Hepatocyte (in vitro differentiated cells): ENCODE data around the gene PCDHB12. TPM values are rescaled to one million over a fixed set of nuclear protein-coding genes. Genes with fewer than 3 reads are reported as not detected.
"Not testable (repeated sequence)": the region's sequence is repeated elsewhere in the genome, so short reads cannot be mapped to it uniquely, and the experiment has no call there.

ENCODE experiments used
- DNase-seq: peaks from one replicate; pipeline ENCODE4 v3.0.0-alpha.2; 2016; ENCODE audit warnings: low spot score
- H2AFZ ChIP-seq: fragments of 200-600 bp; sonication (generic); 2 replicates; pipeline ENCODE4 v1.6.0; 2016; ENCODE audit warnings: antibody characterized with exemption, mild to moderate bottlenecking
- H3K27ac ChIP-seq: fragments of 200-600 bp; sonication (generic); 2 replicates; pipeline ENCODE4 v1.5.1; 2016; ENCODE audit warnings: mild to moderate bottlenecking
- H3K27me3 ChIP-seq: fragments of 200-600 bp; sonication (generic); 2 replicates; pipeline ENCODE4 v1.6.1; 2016
- H3K36me3 ChIP-seq: fragments of 200-600 bp; sonication (generic); replicated peaks from 2 replicates; pipeline ENCODE4 v1.5.1; 2016; ENCODE audit warnings: low read depth; ENCODE audit not compliant: insufficient read depth
- H3K4me1 ChIP-seq: fragments of 200-600 bp; sonication (generic); 2 replicates; pipeline ENCODE4 v1.5.1; 2016; ENCODE audit warnings: mild to moderate bottlenecking, moderate library complexity; ENCODE audit not compliant: insufficient read depth
- H3K4me2 ChIP-seq: fragments of 200-600 bp; sonication (generic); 2 replicates; pipeline ENCODE4 v1.6.0; 2016
- H3K4me3 ChIP-seq: fragments of 200-600 bp; sonication (generic); 2 replicates; pipeline ENCODE4 v1.5.1; 2016; ENCODE audit warnings: mild to moderate bottlenecking
- H3K79me2 ChIP-seq: fragments of 200-600 bp; sonication (generic); 2 replicates; pipeline ENCODE4 v1.6.0; 2017; ENCODE audit warnings: mild to moderate bottlenecking
- H3K9me2 ChIP-seq: fragments of 200-600 bp; sonication (generic); replicated peaks from 2 replicates; pipeline ENCODE4 v1.6.0; 2017; ENCODE audit warnings: mild to moderate bottlenecking; ENCODE audit not compliant: insufficient read depth
- H3K9me3 ChIP-seq: fragments of 200-600 bp; sonication (generic); 2 replicates; pipeline ENCODE4 v1.5.1; 2016; ENCODE audit warnings: low read depth, mild to moderate bottlenecking
- H4K20me1 ChIP-seq: fragments of 200-600 bp; sonication (generic); 2 replicates; pipeline ENCODE4 v1.6.0; 2016; ENCODE audit warnings: mild to moderate bottlenecking; ENCODE audit not compliant: insufficient read depth, poor library complexity, severe bottlenecking
- CTCF ChIP-seq: fragments of 200-600 bp; sonication (generic); IDR thresholded peaks from 2 replicates; pipeline ENCODE4 v1.5.1; 2016; ENCODE audit warnings: antibody characterized with exemption, mild to moderate bottlenecking; ENCODE audit not compliant: poor library complexity
- EZH2 ChIP-seq: fragments of 200-600 bp; sonication (generic); IDR thresholded peaks from 2 replicates; pipeline ENCODE4 v1.6.1; 2016; ENCODE audit warnings: antibody characterized with exemption, mild to moderate bottlenecking, borderline replicate concordance
- EZH2phosphoT487 ChIP-seq: fragments of 200-600 bp; sonication (generic); IDR thresholded peaks from one replicate; pipeline ENCODE4 v1.6.1; 2018; ENCODE audit warnings: antibody characterized with exemption, mild to moderate bottlenecking, low read depth, moderate library complexity; ENCODE audit not compliant: unreplicated experiment, severe bottlenecking
- WGBS: methylation state at CpG from one replicate; pipeline ENCODE4 v1.1.6; 2016; ENCODE audit warnings: low lambda C conversion rate; ENCODE audit errors: missing lambda C conversion rate; 5-methylcytosine and 5-hydroxymethylcytosine counted together
- polyA plus RNA-seq: library from polyadenylated mRNA; unstranded; fragments of >200 nt; fragmentation: Nextera tagmentation; extraction: Ambion mirVana; gene quantifications from 2 replicates; pipeline ENCODE4 v1.2.1, GENCODE V29; 2016
- total RNA-seq: library from RNA; depleted of rRNA; stranded (reverse); fragments of >200 nt; gene quantifications from 2 replicates; pipeline ENCODE4 v1.2.3, GENCODE V29; 2014

The PCDHB12 gene
- total and polyA plus RNA-seq, 2 experiments from 2014 or later = 0.86 to 1.1 TPM

GRCh38 chr5:141245250-141245717, 36.8 kb downstream of the PCDHB12 start, which contains the start of gene PCDHB15:
PCDHB15 (plus strand) TSS chr5:141245395; CDS start chr5:141245579, 184 bp downstream.
- Histone ChIP-seq H3K4me2 (no peak within 1 kb of the TSS), H3K9me3 (peaks cover 41% of the 10 kb centered on the region), H3K36me3 (no peaks in the 10 kb centered on the region), H3K27me3 (no peaks in the 10 kb centered on the region), H3K4me1 (no peaks in the 10 kb centered on the region), H2AFZ (no peak within 1 kb of the TSS), H3K4me3 (no peak within 1 kb of the TSS), H3K9me2 (no peaks in the 10 kb centered on the region), H3K27ac (no peak within 1 kb of the TSS), H4K20me1 (no peaks in the 10 kb centered on the region), H3K79me2 (no peaks in the 10 kb centered on the region)
- peak; percentile 20 for TF ChIP-seq CTCF
- no peak for TF ChIP-seq EZH2
- no peak for TF ChIP-seq EZH2phosphoT487
- WGBS = 33% methylated on average over 16 of the region's 16 CpGs
- DNase-seq = no peak

GRCh38 chr5:141246971-141247370, 38.5 kb downstream of the PCDHB12 start:
- H3K9me3 ChIP-seq = peaks cover 49% of the 10 kb centered on the region
- not testable (repeated sequence) for H3K4me1 ChIP-seq, H3K9me2 ChIP-seq, H3K36me3 ChIP-seq, H3K27me3 ChIP-seq, H4K20me1 ChIP-seq, H2AFZ ChIP-seq, H3K4me2 ChIP-seq, DNase-seq, H3K79me2 ChIP-seq, H3K27ac ChIP-seq, H3K4me3 ChIP-seq
- 98% methylated on average over 27 of the region's 42 CpGs for WGBS

- H3K4me3 ChIP-seq, H3K4me1 ChIP-seq, H3K4me2 ChIP-seq, H3K27ac ChIP-seq, H3K36me3 ChIP-seq, H3K27me3 ChIP-seq, H2AFZ ChIP-seq, DNase-seq, H3K79me2 ChIP-seq, H3K9me2 ChIP-seq, H4K20me1 ChIP-seq: not testable (repeated sequence)
- 99% methylated on average over 29 of the region's 34 CpGs for WGBS
- peaks cover 50% of the 10 kb centered on the region for H3K9me3 ChIP-seq
Measured at GRCh38 chr5:141247434-141247833, 38.9 kb downstream of the PCDHB12 start.

GRCh38 chr5:141250576-141250975, 42.1 kb downstream of the PCDHB12 start:
- Histone ChIP-seq H3K27ac (no peak overlapping the region), H3K4me3 (no peak overlapping the region), H3K9me2 (no peaks in the 10 kb centered on the region), H3K4me1 (no peaks in the 10 kb centered on the region), H3K9me3 (peaks cover 60% of the 10 kb centered on the region), H2AFZ (no peak overlapping the region), H3K27me3 (no peaks in the 10 kb centered on the region), H3K79me2 (no peaks in the 10 kb centered on the region), H4K20me1 (no peaks in the 10 kb centered on the region), H3K4me2 (no peak overlapping the region), H3K36me3 (no peaks in the 10 kb centered on the region)
- no peak for DNase-seq
- TF ChIP-seq CTCF (no peak), EZH2phosphoT487 (no peak)

GRCh38 chr5:141258464-141258863, 49.9 kb downstream of the PCDHB12 start:
- Histone ChIP-seq H3K79me2 (no peaks in the 10 kb centered on the region), H3K9me2 (no peaks in the 10 kb centered on the region), H4K20me1 (no peaks in the 10 kb centered on the region), H3K9me3 (peaks cover 68% of the 10 kb centered on the region), H3K36me3 (no peaks in the 10 kb centered on the region), H2AFZ (no peak overlapping the region), H3K4me1 (no peaks in the 10 kb centered on the region), H3K4me3 (peak overlapping the region; percentile 0), H3K27me3 (no peaks in the 10 kb centered on the region), H3K27ac (no peak overlapping the region), H3K4me2 (no peak overlapping the region)
- no peak for DNase-seq
- TF ChIP-seq EZH2 (no peak), CTCF (no peak), EZH2phosphoT487 (no peak)
